ENCODE data around the gene RAD23A.

DNA sequence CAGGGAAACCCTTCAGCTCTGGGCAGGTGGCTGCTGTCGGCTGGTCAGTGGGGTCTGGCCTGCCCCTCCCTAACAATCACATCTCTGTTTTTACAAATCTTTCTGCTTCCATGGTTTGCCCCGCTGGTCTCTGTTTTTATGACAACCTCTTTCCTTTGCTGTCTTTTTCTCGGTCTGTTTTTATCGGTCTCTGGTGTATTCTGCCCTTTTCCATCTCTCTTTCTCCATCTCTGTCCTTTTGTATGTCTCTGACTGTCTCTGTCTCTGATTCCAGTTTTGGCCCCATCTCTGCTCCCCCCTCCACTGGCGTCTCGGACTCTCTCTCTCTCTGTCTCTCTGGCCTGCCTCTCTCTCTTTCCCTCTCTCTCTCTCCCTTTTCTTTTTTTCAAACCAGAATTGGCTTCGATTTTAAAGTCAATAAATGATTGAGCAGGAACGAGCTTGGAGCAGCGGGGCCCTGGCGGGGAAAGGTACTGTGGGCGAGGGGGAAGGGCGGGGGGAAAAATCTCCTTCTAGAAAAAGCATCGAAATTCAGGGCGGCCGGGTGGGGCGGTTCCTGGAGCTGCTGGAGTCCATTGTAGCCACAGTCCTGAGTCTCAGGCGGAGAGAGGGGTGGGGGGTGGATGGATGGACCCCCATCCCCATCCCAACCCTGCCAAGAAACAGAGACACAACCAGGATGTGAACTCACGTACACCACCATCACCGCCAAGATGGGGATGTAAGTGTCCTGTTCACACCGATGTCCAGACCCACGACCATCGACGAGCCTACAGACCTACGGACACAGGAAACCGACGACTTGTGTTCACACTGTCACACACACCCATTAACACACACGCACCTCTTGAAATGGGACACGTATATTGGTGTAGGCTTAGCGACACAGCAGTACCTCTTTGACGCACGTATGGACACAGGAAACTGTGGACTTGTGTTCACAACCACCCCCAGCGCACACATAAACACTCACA lies 52.6 kb downstream of the RAD23A start:
- TF ChIP-seq EZH2 (IDR thresholded peaks at IDR 0.05; ENCODE audit: insufficient read depth, poor library complexity, severe bottlenecking) (no peak), EZH2phosphoT487 (IDR thresholded peaks at IDR 0.05; ENCODE audit: insufficient read depth, low read depth) (no peak)

Data from GM23248 (cell line).